Activated CD4-positive, alpha-beta memory T cell treated with anti-CD3 and anti-CD28 coated beads, Interleukin-2, amount 10 ng/mL, durations not matched to agents 7 days and 5 days (primary cell): Measurements from ENCODE around the gene KCNN1. TPM values are rescaled to one million over a fixed set of nuclear protein-coding genes. Genes with fewer than 3 reads are reported as not detected.
"Not testable (repeated sequence)": the region's sequence is repeated elsewhere in the genome, so short reads cannot be mapped to it uniquely, and the experiment has no call there.

ENCODE experiments used
- CTCF ChIA-PET: fragments of 350-600 bp; sonication (Branson Sonifier 250); formaldehyde crosslinking; loops from one replicate; lab custom pipeline; 2021; ENCODE audit warnings: antibody characterized with exemption, inconsistent platforms; lab: Charles Lee
- POLR2A ChIA-PET: fragments of 350-600 bp; sonication (Branson Sonifier 250); formaldehyde crosslinking; loops from one replicate; lab custom pipeline; 2021; ENCODE audit warnings: antibody characterized with exemption; lab: Charles Lee
- DNase-seq: peaks from one replicate; pipeline ENCODE4 v3.0.0-alpha.2; 2020
- H3K27ac Mint-ChIP-seq: one replicate; pipeline ENCODE4 v1.8.0; 2021; ENCODE audit warnings: mild to moderate bottlenecking, mixed read lengths
- H3K27me3 Mint-ChIP-seq: one replicate; pipeline ENCODE4 v1.8.0; 2021; ENCODE audit warnings: mixed read lengths
- H3K36me3 Mint-ChIP-seq: one replicate; pipeline ENCODE4 v1.8.0; 2021; ENCODE audit warnings: low read depth, mixed read lengths
- H3K4me1 Mint-ChIP-seq: one replicate; pipeline ENCODE4 v1.8.0; 2021; ENCODE audit warnings: mixed read lengths
- H3K4me3 Mint-ChIP-seq: one replicate; pipeline ENCODE4 v1.8.0; 2021; ENCODE audit warnings: mild to moderate bottlenecking, mixed read lengths
- H3K9me3 Mint-ChIP-seq: one replicate; pipeline ENCODE4 v1.8.0; 2021; ENCODE audit warnings: mixed read lengths
- total RNA-seq, 2 experiments: library from RNA; stranded (reverse); gene quantifications; one replicate each; pipeline ENCODE4 v1.2.3, GENCODE V29; 2021

Gene KCNN1
- total RNA-seq, 2 experiments from 2014 or later: not detected

DNA sequence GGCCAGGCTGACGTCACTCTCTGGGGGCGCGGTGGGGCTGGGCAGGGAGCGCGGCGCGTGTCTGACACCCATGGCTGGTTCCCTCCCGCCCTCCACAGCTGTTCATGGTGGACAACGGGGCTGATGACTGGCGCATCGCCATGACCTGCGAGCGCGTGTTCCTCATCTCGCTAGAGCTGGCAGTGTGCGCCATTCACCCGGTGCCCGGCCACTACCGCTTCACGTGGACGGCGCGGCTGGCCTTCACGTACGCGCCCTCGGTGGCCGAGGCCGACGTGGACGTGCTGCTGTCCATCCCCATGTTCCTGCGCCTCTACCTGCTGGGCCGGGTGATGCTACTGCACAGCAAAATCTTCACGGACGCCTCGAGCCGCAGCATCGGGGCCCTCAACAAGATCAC lies 14.7 kb downstream of the KCNN1 start:
- POLR2A ChIA-PET: no interaction called here
- no peaks in the 10 kb centered on the region for H3K9me3 Mint-ChIP-seq
- H3K4me1 Mint-ChIP-seq: peaks cover 2% of the 10 kb centered on the region
- H3K36me3 Mint-ChIP-seq: no peaks in the 10 kb centered on the region
- no peak for DNase-seq
- no peak overlapping the region for H3K27ac Mint-ChIP-seq
- CTCF ChIA-PET: no interaction called here
- H3K4me3 Mint-ChIP-seq: no peak overlapping the region
- peaks cover 12% of the 10 kb centered on the region for H3K27me3 Mint-ChIP-seq

DNA sequence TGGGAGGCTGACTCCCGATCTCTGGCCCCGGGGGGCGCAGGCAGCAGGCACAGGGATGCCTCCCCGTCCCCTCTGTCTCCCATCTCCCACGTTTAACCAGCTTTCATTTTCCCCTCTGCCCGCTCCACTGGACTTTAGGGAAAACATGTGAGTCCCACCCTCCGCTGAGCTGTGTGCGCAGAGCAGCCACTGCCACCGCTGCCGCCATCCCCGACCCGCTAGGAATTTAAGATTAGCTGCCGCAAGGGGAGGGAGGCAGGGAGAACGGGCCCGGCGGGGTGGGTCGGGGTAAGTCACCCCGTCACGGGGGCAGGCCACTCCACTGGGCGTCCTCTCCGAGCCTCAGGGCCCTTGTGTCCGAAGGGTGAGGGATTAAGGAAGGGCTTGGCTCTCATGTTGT lies 15.5 kb downstream of the KCNN1 start:
- CTCF ChIA-PET: no interaction called here
- no peak for DNase-seq
- Mint-ChIP-seq H3K27me3 (peaks cover 12% of the 10 kb centered on the region), H3K4me3 (no peak overlapping the region), H3K4me1 (peaks cover 2% of the 10 kb centered on the region), H3K9me3 (no peaks in the 10 kb centered on the region), H3K36me3 (no peaks in the 10 kb centered on the region), H3K27ac (no peak overlapping the region)
- POLR2A ChIA-PET: no interaction called here

DNA sequence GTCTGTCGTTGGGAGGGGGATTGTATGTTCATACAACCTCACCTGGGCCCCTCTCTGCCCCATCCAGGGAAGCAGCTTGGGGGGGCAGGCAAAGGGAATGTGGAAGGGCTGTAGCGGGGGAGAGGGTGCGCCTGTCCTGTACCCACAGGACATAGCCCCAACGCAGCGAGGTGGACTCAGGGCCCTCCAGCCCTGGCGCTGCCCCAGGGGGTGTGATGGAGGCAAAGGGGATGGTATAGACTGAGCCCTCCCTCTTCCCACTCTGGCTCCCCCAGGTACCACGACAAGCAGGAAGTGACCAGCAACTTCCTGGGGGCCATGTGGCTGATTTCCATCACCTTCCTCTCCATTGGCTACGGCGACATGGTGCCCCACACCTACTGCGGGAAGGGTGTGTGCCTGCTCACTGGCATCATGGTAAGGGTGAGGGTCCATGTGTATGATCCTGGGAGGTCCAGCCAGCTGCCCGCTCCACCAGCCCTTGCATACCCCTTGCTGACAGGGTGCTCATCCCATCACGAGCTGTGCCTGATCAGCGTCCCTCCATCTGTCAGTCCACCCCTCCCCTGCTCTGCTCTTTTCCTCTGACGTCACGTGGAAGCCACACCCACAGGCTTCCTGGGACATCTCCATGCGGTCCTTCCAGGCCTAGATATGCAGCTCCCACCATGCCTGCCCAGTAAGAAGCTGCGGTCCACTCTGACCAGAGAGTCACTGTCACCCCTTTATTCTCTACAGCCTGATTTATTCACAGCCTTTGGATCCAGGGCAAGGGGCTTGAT lies 18.3 kb downstream of the KCNN1 start:
- H3K9me3 Mint-ChIP-seq: no peaks in the 10 kb centered on the region
- no peak for DNase-seq
- H3K4me1 Mint-ChIP-seq: peaks cover 2% of the 10 kb centered on the region
- H3K36me3 Mint-ChIP-seq: no peaks in the 10 kb centered on the region
- peaks cover 5% of the 10 kb centered on the region for H3K27me3 Mint-ChIP-seq
- no peak overlapping the region for H3K27ac Mint-ChIP-seq
- POLR2A ChIA-PET: no interaction called here
- no peak overlapping the region for H3K4me3 Mint-ChIP-seq
- CTCF ChIA-PET: interaction anchor here (1.3 kb wide), 1 partner anchor 9 kb away, joined by 4 read pairs; no protein-coding TSS in a partner anchor

DNA sequence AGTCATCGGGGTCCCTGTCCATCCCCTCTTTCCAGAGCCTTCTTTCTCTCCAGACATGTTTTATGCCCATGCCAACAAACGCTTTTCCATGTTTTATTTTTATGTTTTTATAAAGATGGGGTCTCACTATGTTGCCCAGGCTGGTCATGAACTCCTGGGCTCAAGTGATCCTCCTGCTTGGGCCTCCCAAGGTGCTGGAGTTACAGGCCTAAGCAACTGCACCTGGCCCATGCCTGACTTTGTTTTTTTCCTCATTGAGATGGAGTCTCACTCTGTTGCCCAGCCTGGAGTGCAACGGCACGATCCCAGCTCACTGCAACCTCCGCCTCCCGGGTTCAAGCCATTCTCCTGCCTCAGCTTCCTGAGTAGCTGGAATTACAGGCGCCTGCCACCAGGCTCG lies 19.7 kb downstream of the KCNN1 start:
- H3K27ac Mint-ChIP-seq, CTCF ChIA-PET: not testable (repeated sequence)
- POLR2A ChIA-PET: interaction anchor here (0.6 kb wide), 1 partner anchor 37 kb away, joined by 3 read pairs; no protein-coding TSS in a partner anchor

DNA sequence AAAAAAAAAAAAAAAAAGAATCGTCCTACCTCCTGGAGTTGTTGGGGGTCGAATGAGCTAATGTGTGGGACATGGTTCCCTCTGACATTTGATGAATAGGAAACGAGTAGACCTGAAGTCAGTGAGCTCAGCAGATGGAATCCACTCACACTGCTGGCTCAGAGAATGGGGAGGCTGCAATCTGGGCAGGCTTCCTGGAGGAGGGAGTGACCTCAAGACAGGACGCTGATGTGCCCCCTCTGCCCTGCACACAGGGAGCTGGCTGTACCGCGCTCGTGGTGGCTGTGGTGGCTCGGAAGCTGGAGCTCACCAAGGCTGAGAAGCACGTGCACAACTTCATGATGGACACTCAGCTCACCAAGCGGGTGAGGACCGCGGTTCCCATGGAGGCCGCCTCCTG lies 21.3 kb downstream of the KCNN1 start:
- no peak for DNase-seq
- POLR2A ChIA-PET: no interaction called here
- Mint-ChIP-seq H3K9me3 (no peaks in the 10 kb centered on the region), H3K27ac (no peak overlapping the region), H3K4me1 (peaks cover 2% of the 10 kb centered on the region), H3K36me3 (no peaks in the 10 kb centered on the region), H3K4me3 (no peak overlapping the region), H3K27me3 (no peaks in the 10 kb centered on the region)
- CTCF ChIA-PET: interaction anchor here (0.6 to 1.2 kb wide), 2 partner anchors 10 to 32 kb away, joined by 3 to 5 read pairs; no protein-coding TSS in a partner anchor

More for the DNA sequence above, 19.7 kb downstream of the KCNN1 start:
- not testable (repeated sequence) for H3K27me3 Mint-ChIP-seq, DNase-seq, H3K4me3 Mint-ChIP-seq, H3K36me3 Mint-ChIP-seq, H3K4me1 Mint-ChIP-seq, H3K9me3 Mint-ChIP-seq

DNA sequence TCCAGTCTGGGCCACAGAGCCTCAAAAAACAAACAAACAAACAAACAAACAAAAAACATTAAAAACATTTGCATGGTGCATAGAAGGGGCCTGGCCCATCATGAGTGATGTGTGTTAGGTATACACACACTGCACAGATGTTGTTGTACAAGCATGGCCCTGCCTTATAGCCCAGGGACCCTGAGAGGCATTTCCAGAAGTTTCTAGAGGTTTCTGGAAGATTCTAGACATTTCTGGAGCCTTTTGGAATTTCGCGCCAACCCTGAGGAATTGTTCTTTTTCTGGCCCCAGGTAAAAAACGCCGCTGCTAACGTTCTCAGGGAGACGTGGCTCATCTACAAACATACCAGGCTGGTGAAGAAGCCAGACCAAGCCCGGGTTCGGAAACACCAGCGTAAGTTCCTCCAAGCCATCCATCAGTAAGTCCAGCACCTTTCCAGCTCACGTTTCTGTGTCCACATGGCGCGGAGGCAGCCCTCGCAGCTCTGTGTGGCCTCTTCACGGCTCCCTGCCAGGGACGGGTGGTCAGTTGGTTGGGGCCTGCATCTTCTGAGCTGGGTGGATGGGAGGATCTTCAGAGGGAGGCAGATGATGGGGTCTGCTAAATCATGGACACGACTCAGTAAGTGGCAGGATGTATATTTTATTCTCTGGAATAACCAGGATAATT lies 22.7 kb downstream of the KCNN1 start:
- POLR2A ChIA-PET: no interaction called here
- no peak overlapping the region for H3K4me3 Mint-ChIP-seq
- H3K9me3 Mint-ChIP-seq: no peaks in the 10 kb centered on the region
- H3K27me3 Mint-ChIP-seq: no peaks in the 10 kb centered on the region
- H3K36me3 Mint-ChIP-seq: no peaks in the 10 kb centered on the region
- peaks cover 2% of the 10 kb centered on the region for H3K4me1 Mint-ChIP-seq
- H3K27ac Mint-ChIP-seq: no peak overlapping the region
- CTCF ChIA-PET: no interaction called here
- DNase-seq: no peak

DNA sequence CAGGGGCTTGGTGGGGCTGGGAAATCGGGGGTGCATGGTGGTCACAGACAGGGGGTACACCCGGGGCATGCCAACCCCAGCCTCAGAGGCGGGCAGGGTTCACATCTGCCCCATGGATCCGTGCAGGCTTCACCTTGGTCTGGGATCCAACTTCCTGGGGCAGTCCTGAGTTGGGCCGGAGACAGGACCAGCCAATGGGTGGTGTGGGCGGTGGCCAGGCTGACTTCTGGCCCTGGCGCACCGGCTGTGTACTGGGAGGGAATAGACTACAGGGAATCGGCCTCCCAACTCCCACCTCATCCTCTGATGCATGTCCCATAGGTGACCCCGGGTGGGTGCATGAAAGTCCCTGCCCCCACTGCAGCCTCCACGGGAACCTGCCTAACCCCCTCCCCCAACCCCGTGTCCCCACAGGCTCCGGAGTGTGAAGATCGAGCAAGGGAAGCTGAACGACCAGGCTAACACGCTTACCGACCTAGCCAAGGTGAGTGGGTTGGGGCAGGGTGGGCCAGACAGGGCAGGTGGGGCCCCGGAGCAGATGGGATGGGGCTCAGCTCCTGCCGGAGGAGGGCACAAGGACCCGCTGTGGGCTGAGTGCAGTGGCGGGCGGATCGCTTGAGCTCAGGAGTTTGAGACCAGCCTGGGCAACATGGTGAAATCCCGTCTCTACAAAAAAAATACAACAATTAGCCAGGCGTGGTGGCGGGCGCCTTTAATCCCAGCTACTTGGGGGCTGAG lies 26.3 kb downstream of the KCNN1 start:
- Mint-ChIP-seq H3K27ac (no peak overlapping the region), H3K27me3 (peaks cover 4% of the 10 kb centered on the region), H3K4me1 (peaks cover 6% of the 10 kb centered on the region), H3K4me3 (no peak overlapping the region), H3K36me3 (no peaks in the 10 kb centered on the region), H3K9me3 (no peaks in the 10 kb centered on the region)
- POLR2A ChIA-PET: interaction anchor here (1.2 kb wide), 1 partner anchor 46 kb away, joined by 4 read pairs; no protein-coding TSS in a partner anchor
- no peak for DNase-seq
- CTCF ChIA-PET: interaction anchor here (2.6 to 9.0 kb wide), 3 partner anchors 48 to 134 kb away, joined by 11 to 148 read pairs (median 55); partner anchors contain the start of gene RPL18A

DNA sequence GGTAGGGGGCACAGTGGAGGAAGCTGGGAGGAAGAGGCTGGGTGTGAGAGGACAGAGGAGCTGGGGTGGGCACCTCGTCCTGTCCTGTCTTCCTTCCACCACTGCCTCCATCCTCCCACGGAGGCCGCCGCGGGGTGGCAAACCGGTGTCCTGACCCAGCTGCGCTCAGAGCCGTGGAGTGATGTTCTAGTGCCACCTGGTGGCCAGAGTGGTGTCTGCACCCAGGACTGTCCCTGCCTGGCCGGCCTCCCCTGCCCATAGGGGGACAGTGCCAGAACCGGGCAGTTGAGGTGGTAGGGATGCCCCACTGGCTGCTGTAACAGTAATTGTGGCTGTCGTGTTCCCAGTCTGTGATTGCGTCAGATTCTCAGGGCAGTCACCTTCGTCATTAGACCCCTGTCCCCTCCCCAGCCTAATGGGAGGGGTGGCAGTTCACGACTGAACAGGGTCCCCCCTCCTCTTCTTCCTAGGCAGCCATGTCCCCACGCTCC lies 30.0 kb downstream of the KCNN1 start:
- no peak overlapping the region for H3K27ac Mint-ChIP-seq
- ChIA-PET CTCF (interaction anchor here (0.5 to 9.0 kb wide), 9 partner anchors 42 to 577 kb away, joined by 3 to 148 read pairs (median 7); partner anchors contain the start of genes CCDC124, MVB12A and RPL18A), POLR2A (interaction anchor here (0.6 to 2.0 kb wide), 5 partner anchors 46 to 136 kb away, joined by 3 to 5 read pairs (median 3); partner anchors contain the start of gene CCDC124)
- peaks cover 26% of the 10 kb centered on the region for H3K4me1 Mint-ChIP-seq
- H3K4me3 Mint-ChIP-seq: no peak overlapping the region
- peak; percentile 88 for DNase-seq
- H3K9me3 Mint-ChIP-seq: no peaks in the 10 kb centered on the region
- peaks cover 4% of the 10 kb centered on the region for H3K36me3 Mint-ChIP-seq
- peaks cover 4% of the 10 kb centered on the region for H3K27me3 Mint-ChIP-seq

DNA sequence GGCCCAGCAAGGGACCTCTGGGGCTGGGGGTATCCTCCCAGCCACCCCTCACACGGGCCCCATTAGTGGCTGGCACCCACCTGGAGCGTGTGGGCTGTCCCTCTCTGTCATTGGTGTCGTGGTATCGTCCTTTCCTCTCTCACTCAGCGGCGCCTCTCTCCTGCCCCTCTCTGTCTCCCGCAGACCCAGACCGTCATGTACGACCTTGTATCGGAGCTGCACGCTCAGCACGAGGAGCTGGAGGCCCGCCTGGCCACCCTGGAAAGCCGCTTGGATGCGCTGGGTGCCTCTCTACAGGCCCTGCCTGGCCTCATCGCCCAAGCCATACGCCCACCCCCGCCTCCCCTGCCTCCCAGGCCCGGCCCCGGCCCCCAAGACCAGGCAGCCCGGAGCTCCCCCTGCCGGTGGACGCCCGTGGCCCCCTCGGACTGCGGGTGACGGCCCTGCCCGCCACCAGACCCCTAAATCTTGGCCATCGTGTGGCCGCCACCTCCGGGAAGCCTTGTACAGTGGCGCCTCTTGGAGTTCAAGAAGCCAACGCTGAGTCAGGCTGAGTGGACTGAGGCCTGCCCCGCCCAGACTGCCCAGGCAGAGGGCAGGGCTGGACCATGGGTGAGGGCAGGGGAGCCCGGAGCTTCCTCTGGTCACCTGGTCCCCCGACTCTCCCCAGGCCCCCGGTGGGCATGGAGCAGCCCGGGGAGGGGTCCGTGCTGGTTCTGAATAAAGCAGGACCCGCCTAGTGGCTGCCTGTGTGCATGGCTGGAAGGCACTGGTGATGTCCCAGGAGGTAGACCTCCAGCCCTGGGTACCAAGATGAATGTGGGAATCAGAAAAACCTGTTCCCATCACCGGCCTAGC lies 31.3 kb downstream of the KCNN1 start:
- Mint-ChIP-seq H3K4me3 (no peak overlapping the region), H3K27me3 (peaks cover 4% of the 10 kb centered on the region), H3K27ac (no peak overlapping the region), H3K9me3 (no peaks in the 10 kb centered on the region), H3K4me1 (peaks cover 34% of the 10 kb centered on the region), H3K36me3 (peaks cover 12% of the 10 kb centered on the region)
- ChIA-PET CTCF (interaction anchor here (1.0 to 9.0 kb wide), 8 partner anchors 10 to 68 kb away, joined by 3 to 148 read pairs (median 6); partner anchors contain the start of gene CCDC124), POLR2A (interaction anchor here (1.2 to 1.3 kb wide), 2 partner anchors 59 to 138 kb away, joined by 7 to 8 read pairs; partner anchors contain the start of gene RPL18A)
- DNase-seq: no peak

DNA sequence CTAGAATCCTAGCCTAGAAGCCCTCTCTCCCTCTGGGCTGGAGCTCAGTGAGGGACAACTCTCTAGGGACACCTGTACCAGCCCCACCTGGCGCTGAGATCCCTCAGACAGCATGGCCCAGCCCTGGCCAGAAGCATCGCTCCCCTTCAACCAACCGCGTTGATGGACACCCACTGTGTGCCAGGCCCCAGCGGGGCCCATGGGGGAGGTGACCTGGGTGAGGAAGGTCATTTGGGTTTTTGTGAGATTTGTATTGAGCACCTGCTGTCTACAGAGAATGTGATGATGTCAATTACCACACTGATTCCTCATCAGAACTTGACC lies 31.9 kb downstream of the KCNN1 start:
- Mint-ChIP-seq H3K9me3 (no peaks in the 10 kb centered on the region), H3K4me3 (no peak overlapping the region), H3K36me3 (peaks cover 12% of the 10 kb centered on the region), H3K4me1 (peaks cover 35% of the 10 kb centered on the region), H3K27ac (peak overlapping the region; percentile 99), H3K27me3 (peaks cover 4% of the 10 kb centered on the region)
- DNase-seq: no peak
- CTCF ChIA-PET: interaction anchor here (0.9 to 9.0 kb wide), 5 partner anchors 21 to 62 kb away, joined by 3 to 148 read pairs (median 3); no protein-coding TSS in a partner anchor
- POLR2A ChIA-PET: interaction anchor here (1.2 to 1.3 kb wide), 2 partner anchors 60 to 139 kb away, joined by 7 to 8 read pairs; partner anchors contain the start of gene RPL18A

DNA sequence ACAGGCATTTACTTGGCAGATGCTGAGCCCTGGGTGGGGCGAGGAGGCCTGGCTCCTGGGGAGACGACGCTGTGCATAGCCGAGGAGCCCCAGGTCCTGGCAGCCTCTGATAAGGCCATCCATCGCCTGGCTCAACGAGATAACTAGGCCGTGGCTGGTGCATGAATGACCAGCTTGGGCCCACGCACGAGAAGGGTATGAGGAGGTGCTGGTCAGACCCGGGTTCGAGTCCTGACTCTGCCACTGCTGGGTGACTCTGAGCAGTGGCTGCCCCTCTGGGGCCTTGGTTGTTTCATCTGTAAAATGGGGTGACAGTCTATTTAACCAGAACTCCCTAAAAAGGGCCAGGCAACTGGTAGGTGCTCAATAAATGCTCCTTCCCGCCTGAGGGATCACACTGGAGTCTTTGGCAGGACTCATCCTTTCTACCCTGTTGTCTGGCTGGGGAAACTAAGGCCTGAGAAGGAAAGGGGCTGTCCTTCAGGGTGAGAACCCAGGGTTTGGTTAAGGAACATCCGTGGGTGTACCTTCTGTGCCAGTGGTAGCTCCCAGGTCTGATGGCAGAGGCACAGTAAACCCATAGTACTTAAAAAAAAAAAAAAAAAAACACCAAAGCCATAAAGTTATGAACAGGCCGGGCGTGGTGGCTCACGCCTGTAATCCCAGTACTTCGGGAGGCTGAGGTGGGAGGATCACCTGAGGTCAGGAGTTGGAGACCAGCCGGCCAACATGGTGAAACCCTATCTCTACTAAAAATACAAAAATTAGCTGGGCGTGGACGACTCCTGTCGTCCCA lies 33.0 kb downstream of the KCNN1 start:
- ChIA-PET POLR2A (interaction anchor here (0.6 to 3.1 kb wide), 10 partner anchors 45 to 281 kb away, joined by 3 to 20 read pairs (median 10); partner anchors contain the start of genes CCDC124, IL12RB1, JAK3 and RPL18A), CTCF (interaction anchor here (0.6 to 9.0 kb wide), 5 partner anchors 54 to 691 kb away, joined by 3 to 148 read pairs (median 3); partner anchors contain the start of genes CCDC124 and DDA1)
- Mint-ChIP-seq H3K36me3 (peaks cover 12% of the 10 kb centered on the region), H3K4me3 (peak overlapping the region; percentile 77), H3K4me1 (peaks cover 35% of the 10 kb centered on the region), H3K9me3 (no peaks in the 10 kb centered on the region), H3K27ac (peak overlapping the region; percentile 99), H3K27me3 (peaks cover 4% of the 10 kb centered on the region)
- no peak for DNase-seq
